GM12878 (cell line): ENCODE measurements around the gene RFX5. TPM values are rescaled to one million over a fixed set of nuclear protein-coding genes. Genes with fewer than 3 reads are reported as not detected.

ENCODE experiments used
- ATAC-seq: fragments of 200-7000 bp; cut with Tn5 transposase; 3 replicates; pipeline ENCODE4 v1.9.1; 2020; ENCODE audit warnings: mild to moderate bottlenecking, moderate library complexity
- BruUV-seq: library from RNA; stranded (reverse); fragments of 400-500 nt; replicated peaks from 2 replicates; lab custom pipeline; 2021; lab: Mats Ljungman, UMichigan
- CTCF ChIA-PET: fragments of 300-600 bp; sonication (Branson Sonifier 250); formaldehyde crosslinking; extraction: SDS; loops from one replicate; lab custom pipeline; 2021; ENCODE audit warnings: inconsistent platforms; lab: Yijun Ruan, JAX
- POLR2A ChIA-PET: fragments of 350-600 bp; formaldehyde crosslinking; extraction: SDS; loops from one replicate; lab custom pipeline; 2021; ENCODE audit warnings: inconsistent platforms; lab: Charles Lee
- RAD21 ChIA-PET: fragments of 300-600 bp; sonication (Branson Sonifier 250); formaldehyde crosslinking; loops from one replicate; lab custom pipeline; 2023; ENCODE audit warnings: antibody characterized with exemption; ENCODE audit not compliant: unreplicated experiment; lab: Charles Lee
- SMC1A ChIA-PET: fragments of 300-600 bp; sonication (Branson Sonifier 250); formaldehyde crosslinking; loops from one replicate; lab custom pipeline; 2023; ENCODE audit not compliant: unreplicated experiment, uncharacterized antibody; lab: Charles Lee
- DNase-seq: peaks from one replicate; pipeline ENCODE4 v3.0.0-alpha.2; 2011; ENCODE audit warnings: low read depth, low spot score
- FAIRE-seq: peaks from 3 replicates; lab custom pipeline; 2011; peaks lifted over from hg19 to GRCh38; lab: Jason Lieb, UNC
- H2AFZ ChIP-seq: 2 replicates; pipeline ENCODE4 v1.6.0; 2011; ENCODE audit warnings: low read depth, low read length, control low read depth; ENCODE audit not compliant: control insufficient read depth
- H3K27ac ChIP-seq: 2 replicates; pipeline ENCODE4 v1.5.1; 2011; ENCODE audit warnings: control low read depth; ENCODE audit not compliant: control insufficient read depth, insufficient read depth
- H3K27me3 ChIP-seq, 2 experiments: replicated peaks in 1 of 2; 2 replicates each; pipeline versions ENCODE4 v1.6.0 to v1.6.1; 2011; ENCODE audit warnings: low read length in 1 of 2; ENCODE audit not compliant: control insufficient read depth in 2 of 2, insufficient read depth in 2 of 2
- H3K36me3 ChIP-seq, 2 experiments: 2 replicates each; pipeline ENCODE4 v1.5.1; 2011; ENCODE audit warnings: low read length in 1 of 2; ENCODE audit not compliant: control insufficient read depth in 2 of 2, insufficient read depth in 2 of 2
- H3K4me1 ChIP-seq: 2 replicates; pipeline ENCODE4 v1.6.1; 2011; ENCODE audit warnings: mild to moderate bottlenecking, low read length, moderate library complexity, mixed read lengths; ENCODE audit not compliant: control insufficient read depth, insufficient read depth
- H3K4me2 ChIP-seq: 2 replicates; pipeline ENCODE4 v1.6.0; 2011; ENCODE audit warnings: control low read depth; ENCODE audit not compliant: control insufficient read depth, insufficient read depth
- H3K4me3 ChIP-seq: fragments of 200-600 bp; sonication (generic); 2 replicates; pipeline ENCODE4 v1.5.1; 2016
- H3K79me2 ChIP-seq: 2 replicates; pipeline ENCODE4 v1.6.0; 2011; ENCODE audit warnings: low read length; ENCODE audit not compliant: control insufficient read depth, insufficient read depth
- H3K9ac ChIP-seq: 2 replicates; pipeline ENCODE4 v1.8.0; 2011; ENCODE audit warnings: low read length, control low read depth, mixed read lengths; ENCODE audit not compliant: control insufficient read depth, insufficient read depth
- H3K9me3 ChIP-seq: replicated peaks from 3 replicates; pipeline ENCODE4 v1.5.1; 2011; ENCODE audit warnings: mild to moderate bottlenecking, low read length; ENCODE audit not compliant: control insufficient read depth, insufficient read depth
- H4K20me1 ChIP-seq: 2 replicates; pipeline ENCODE4 v1.6.0; 2011; ENCODE audit not compliant: control insufficient read depth, insufficient read depth
- BRCA1 ChIP-seq: IDR thresholded peaks from 2 replicates; pipeline ENCODE4 v1.6.1; 2011; ENCODE audit warnings: low read depth, low read length, improper control_type of control experiment
- CEBPB ChIP-seq, 2 experiments: fragments of 150-350 bp in 1 of 2; IDR thresholded peaks; 2 replicates each; pipeline ENCODE4 v1.6.1; 2012 to 2014; ENCODE audit warnings: low read depth in 2 of 2, low read length in 2 of 2, borderline replicate concordance in 1 of 2, inconsistent platforms in 1 of 2
- ELK1 ChIP-seq: IDR thresholded peaks from 2 replicates; pipeline ENCODE4 v1.6.1; 2012; ENCODE audit warnings: low read depth, low read length, improper control_type of control experiment
- NR2C1 ChIP-seq: fragments of 450-650 bp; IDR thresholded peaks from 2 replicates; pipeline ENCODE4 v1.6.1; 2017; ENCODE audit warnings: antibody characterized with exemption, mild to moderate bottlenecking, moderate library complexity
- SMAD5 ChIP-seq: IDR thresholded peaks from 2 replicates; pipeline ENCODE4 v1.6.1; 2016; ENCODE audit warnings: antibody characterized with exemption, low read depth
- SMC3 ChIP-seq: IDR thresholded peaks from 2 replicates; pipeline ENCODE4 v1.6.1; 2011; ENCODE audit warnings: low read length, improper control_type of control experiment, borderline replicate concordance
- SUPT20H ChIP-seq: IDR thresholded peaks from 2 replicates; pipeline ENCODE4 v1.6.1; 2011; ENCODE audit warnings: low read depth, mild to moderate bottlenecking, low read length, moderate library complexity, borderline replicate concordance; ENCODE audit not compliant: control insufficient read depth
- TARDBP ChIP-seq: IDR thresholded peaks from 2 replicates; pipeline ENCODE4 v1.6.1; 2016; ENCODE audit warnings: borderline replicate concordance
- ZBTB40 ChIP-seq: fragments of 450-650 bp; IDR thresholded peaks from 2 replicates; pipeline ENCODE4 v1.6.1; 2016; ENCODE audit warnings: mild to moderate bottlenecking, moderate library complexity, borderline replicate concordance
- ZNF687 ChIP-seq: fragments of 450-650 bp; IDR thresholded peaks from 2 replicates; pipeline ENCODE4 v1.6.1; 2017; ENCODE audit warnings: mild to moderate bottlenecking, moderate library complexity
- WGBS: methylation state at CpG from one replicate; pipeline ENCODE4 v1.1.6; 2016; ENCODE audit warnings: low lambda C conversion rate; ENCODE audit not compliant: insufficient replicate concordance, insufficient coverage; ENCODE audit errors: missing lambda C conversion rate; 5-methylcytosine and 5-hydroxymethylcytosine counted together
- in situ Hi-C: fragments of 300-500 bp; cut with MboI; formaldehyde crosslinking; loops from 9 replicates; pipeline ENCODE4 v1.14.3; 2018; ENCODE audit warnings: mixed read lengths
- intact Hi-C: fragments of 100-400 bp; cut with micrococcal nuclease; formaldehyde crosslinking; loops from one replicate; pipeline ENCODE4 v1.14.2; 2022; ENCODE audit not compliant: unreplicated experiment
- polyA plus RNA-seq, 11 experiments: library from polyadenylated mRNA; depleted of rRNA in 4 of 11; unstranded in 6 of 11; stranded (reverse) in 5 of 11; fragments of >200 nt; fragmentation: Nextera tagmentation in 4 of 11; fragmentation: Illumina TruSeq in 1 of 11; extraction: Ambion mirVana in 4 of 11; extraction: Trizol in 1 of 11; gene quantifications; 1 replicate in 1 of 11; 2 replicates in 10 of 11; pipeline versions ENCODE4 v1.2.1 to v1.2.3, GENCODE V29; 2011 to 2016; ENCODE audit warnings: inconsistent platforms in 2 of 11, missing spikeins in 2 of 11, low read depth in 1 of 11
- total RNA-seq, 4 experiments: library from RNA; depleted of rRNA in 3 of 4; stranded (reverse); fragments of >200 nt in 3 of 4; fragmentation: Illumina TruSeq in 1 of 4; extraction: Trizol in 1 of 4; gene quantifications; 2 replicates each; pipeline versions ENCODE4 v1.2.1 to v1.2.3, GENCODE V29; 2013 to 2021
- TF ChIP-seq, protein P1 (sequence below): fragments of 450-650 bp; IDR thresholded peaks from 2 replicates; pipeline ENCODE4 v1.6.1; 2017; ENCODE audit warnings: mild to moderate bottlenecking

The RFX5 gene
- total and polyA plus RNA-seq, 10 of the 15 experiments (the other 5 are each of a cell fraction or from before 2014, with no cell fraction given): 14.1 to 198 (median 124) TPM

- no peaks in the 10 kb centered on the region for H3K79me2 ChIP-seq
- in situ Hi-C loops: no loop called here
- no peaks in the 10 kb centered on the region for H3K36me3 ChIP-seq
- no peak overlapping the region for H3K4me3 ChIP-seq
- ChIA-PET CTCF (interaction anchor here (0.6 to 1.3 kb wide), 4 partner anchors 9 to 44 kb away, joined by 3 to 7 read pairs (median 4); no protein-coding TSS in a partner anchor), POLR2A (no interaction called here), RAD21 (interaction anchor here (1.1 kb wide), 1 partner anchor 15 kb away, joined by 3 read pairs; no protein-coding TSS in a partner anchor), SMC1A (interaction anchor here (0.5 to 1.3 kb wide), 5 partner anchors 11 to 58 kb away, joined by 3 to 4 read pairs (median 3); partner anchors contain the start of gene PI4KB)
- WGBS: 21% methylated on average over 3 of the region's 3 CpGs
- FAIRE-seq: no peak
- H3K4me2 ChIP-seq: no peak overlapping the region
- no peaks in the 10 kb centered on the region for H4K20me1 ChIP-seq
- no peaks in the 10 kb centered on the region for H3K27me3 ChIP-seq
- no peaks in the 10 kb centered on the region for H3K4me1 ChIP-seq
- no peak for ATAC-seq
- no peaks in the 10 kb centered on the region for H3K9me3 ChIP-seq
- no peak overlapping the region for H2AFZ ChIP-seq
- no peak overlapping the region for H3K27ac ChIP-seq
- H3K9ac ChIP-seq: no peak overlapping the region
- DNase-seq: no peak
- intact Hi-C loops: no loop called here
- BruUV-seq: no TSS peak
- TF ChIP-seq SMAD5: no peak
- no peak for TF ChIP-seq NR2C1
- TF ChIP-seq ZBTB40: no peak
- TF ChIP-seq SMC3: no peak
- TF ChIP-seq TARDBP: no peak
- TF ChIP-seq, protein P1, sequence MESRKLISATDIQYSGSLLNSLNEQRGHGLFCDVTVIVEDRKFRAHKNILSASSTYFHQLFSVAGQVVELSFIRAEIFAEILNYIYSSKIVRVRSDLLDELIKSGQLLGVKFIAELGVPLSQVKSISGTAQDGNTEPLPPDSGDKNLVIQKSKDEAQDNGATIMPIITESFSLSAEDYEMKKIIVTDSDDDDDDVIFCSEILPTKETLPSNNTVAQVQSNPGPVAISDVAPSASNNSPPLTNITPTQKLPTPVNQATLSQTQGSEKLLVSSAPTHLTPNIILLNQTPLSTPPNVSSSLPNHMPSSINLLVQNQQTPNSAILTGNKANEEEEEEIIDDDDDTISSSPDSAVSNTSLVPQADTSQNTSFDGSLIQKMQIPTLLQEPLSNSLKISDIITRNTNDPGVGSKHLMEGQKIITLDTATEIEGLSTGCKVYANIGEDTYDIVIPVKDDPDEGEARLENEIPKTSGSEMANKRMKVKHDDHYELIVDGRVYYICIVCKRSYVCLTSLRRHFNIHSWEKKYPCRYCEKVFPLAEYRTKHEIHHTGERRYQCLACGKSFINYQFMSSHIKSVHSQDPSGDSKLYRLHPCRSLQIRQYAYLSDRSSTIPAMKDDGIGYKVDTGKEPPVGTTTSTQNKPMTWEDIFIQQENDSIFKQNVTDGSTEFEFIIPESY: no peak
- no peak for TF ChIP-seq SUPT20H
- no peak for TF ChIP-seq CEBPB (IDR thresholded peaks at IDR 0.05; ENCODE audit: borderline replicate concordance in 1 of 2, low read depth in 2 of 2, low read length in 2 of 2)
- no peak for TF ChIP-seq BRCA1
- TF ChIP-seq ELK1: no peak
- TF ChIP-seq ZNF687: no peak
Observed at GRCh38 chr1:151384584-151384983, 37.5 kb upstream of the RFX5 start.
